GM12891 (cell line): ENCODE results near the gene EXOC4.

Experiments used
- PAX5 ChIP-seq: IDR thresholded peaks from 2 replicates; pipeline ENCODE4 v1.6.1; 2011; ENCODE audit warnings: low read length, moderate library complexity, mild to moderate bottlenecking; ENCODE audit not compliant: insufficient read depth, severe bottlenecking
- POLR2A ChIP-seq: IDR thresholded peaks from 2 replicates; pipeline ENCODE4 v1.6.1; 2011; ENCODE audit warnings: low read depth, low read length, control low read depth
- POLR2AphosphoS5 ChIP-seq: IDR thresholded peaks from 2 replicates; pipeline ENCODE4 v1.6.1; 2011; ENCODE audit warnings: low read depth, low read length, control low read depth
- POU2F2 ChIP-seq: IDR thresholded peaks from 2 replicates; pipeline ENCODE4 v1.6.1; 2011; ENCODE audit warnings: low read depth, mild to moderate bottlenecking, control low read depth, low read length, moderate library complexity
- SPI1 ChIP-seq: IDR thresholded peaks from 2 replicates; pipeline ENCODE4 v1.6.1; 2011; ENCODE audit warnings: low read depth, low read length, control low read depth
- TAF1 ChIP-seq: IDR thresholded peaks from 2 replicates; pipeline ENCODE4 v1.6.1; 2011; ENCODE audit warnings: low read depth, low read length, control low read depth

- TF ChIP-seq POLR2A (no peak), POLR2AphosphoS5 (no peak), TAF1 (no peak), SPI1 (no peak), POU2F2 (no peak), PAX5 (no peak)
Measured at GRCh38 chr7:134031835-134032617, 779.1 kb downstream of the EXOC4 start.
